H1 (cell line): Measurements from ENCODE around the gene CTNND2. TPM values are rescaled to one million over a fixed set of nuclear protein-coding genes. Genes with fewer than 3 reads are reported as not detected.

ENCODE experiments used
- CTCF ChIA-PET: fragments of 300-600 bp; sonication (Branson Sonifier 250); formaldehyde crosslinking; loops from one replicate; lab custom pipeline; 2021; ENCODE audit not compliant: partially characterized antibody; lab: Charles Lee
- POLR2A ChIA-PET: fragments of 300-600 bp; sonication (Branson Sonifier 250); formaldehyde crosslinking; loops from one replicate; lab custom pipeline; 2021; ENCODE audit warnings: inconsistent platforms; ENCODE audit not compliant: partially characterized antibody; lab: Charles Lee
- DNase-seq, 2 experiments: peaks; one replicate each; pipeline versions ENCODE4 v3.0.0 to v3.0.0-alpha.2; 2010 to 2022; ENCODE audit warnings: low spot score in 2 of 2, low read depth in 1 of 2, mixed read lengths in 1 of 2
- FAIRE-seq: peaks from 2 replicates; lab custom pipeline; 2011; peaks lifted over from hg19 to GRCh38; lab: Jason Lieb, UNC
- H2AFZ ChIP-seq: 2 replicates; pipeline ENCODE4 v1.8.1; 2012; ENCODE audit warnings: low read length, inconsistent platforms
- H2AK5ac ChIP-seq: 2 replicates; pipeline ENCODE4 v1.6.1; 2013; ENCODE audit warnings: low read depth, low read length
- H2BK120ac ChIP-seq: replicated peaks from 2 replicates; pipeline ENCODE3; 2013; ENCODE audit warnings: low read depth, low read length, inconsistent platforms
- H2BK12ac ChIP-seq: 2 replicates; pipeline ENCODE4 v1.6.1; 2013; ENCODE audit warnings: low read depth, low read length
- H2BK15ac ChIP-seq: 2 replicates; pipeline ENCODE4 v1.6.1; 2013; ENCODE audit warnings: low read length
- H2BK20ac ChIP-seq: 2 replicates; pipeline ENCODE4 v1.6.1; 2013; ENCODE audit warnings: low read length
- H2BK5ac ChIP-seq: 2 replicates; pipeline ENCODE4 v1.6.1; 2013; ENCODE audit warnings: low read depth, low read length
- H3K14ac ChIP-seq: 2 replicates; pipeline ENCODE4 v1.6.1; 2013; ENCODE audit warnings: inconsistent platforms; ENCODE audit not compliant: insufficient read length
- H3K18ac ChIP-seq: 2 replicates; pipeline ENCODE4 v1.6.1; 2013; ENCODE audit warnings: low read length; ENCODE audit errors: extremely low read depth
- H3K23ac ChIP-seq: 2 replicates; pipeline ENCODE4 v1.6.1; 2013; ENCODE audit warnings: inconsistent platforms; ENCODE audit not compliant: insufficient read length
- H3K23me2 ChIP-seq: 2 replicates; pipeline ENCODE4 v1.6.1; 2013; ENCODE audit warnings: low read depth, low read length
- H3K27ac ChIP-seq: 2 replicates; pipeline ENCODE4 v1.6.1; 2011; ENCODE audit warnings: low read depth, low read length, inconsistent platforms
- H3K27me3 ChIP-seq, 4 experiments: replicated peaks in 1 of 4; 1 replicate in 1 of 4; 2 replicates in 3 of 4; pipeline versions ENCODE4 v1.6.1 to v1.8.1; 2011 to 2013; ENCODE audit warnings: low read length in 3 of 4, mild to moderate bottlenecking in 3 of 4, inconsistent platforms in 2 of 4, mixed read lengths in 2 of 4, moderate library complexity in 1 of 4; ENCODE audit not compliant: control insufficient read depth in 3 of 4, insufficient read depth in 3 of 4; ENCODE audit errors: extremely low read depth in 1 of 4
- H3K36me3 ChIP-seq, 4 experiments: 2 replicates each; pipeline versions ENCODE4 v1.6.1 to v1.8.1; 2011 to 2013; ENCODE audit warnings: mild to moderate bottlenecking in 4 of 4, low read length in 3 of 4, moderate library complexity in 2 of 4, control low read depth in 1 of 4, inconsistent platforms in 1 of 4; ENCODE audit not compliant: insufficient read depth in 4 of 4, control insufficient read depth in 2 of 4
- H3K4ac ChIP-seq: replicated peaks from 2 replicates; pipeline ENCODE3; 2013; ENCODE audit warnings: low read length, low read depth, mixed read lengths, inconsistent platforms; ENCODE audit not compliant: insufficient read length
- H3K4me1 ChIP-seq, 4 experiments: replicated peaks in 1 of 4; 1 replicate in 1 of 4; 2 replicates in 3 of 4; pipeline versions ENCODE4 v1.6.1 to v1.8.1; 2011 to 2013; ENCODE audit warnings: low read length in 3 of 4, inconsistent platforms in 2 of 4, mixed read lengths in 1 of 4; ENCODE audit not compliant: insufficient read depth in 4 of 4, control insufficient read depth in 3 of 4
- H3K4me2 ChIP-seq, 2 experiments: 2 replicates each; pipeline versions ENCODE4 v1.6.1 to v1.8.1; 2011 to 2013; ENCODE audit warnings: low read depth in 2 of 2, low read length in 2 of 2, control low read depth in 1 of 2, inconsistent platforms in 1 of 2, mild to moderate bottlenecking in 1 of 2; ENCODE audit not compliant: insufficient read depth in 1 of 2
- H3K4me3 ChIP-seq, 4 experiments: fragments of 200-600, 300-600 bp in 1 of 4; sonication (generic), shearing (Covaris generic), sonication (Bioruptor Twin) in 1 of 4; 2 replicates each; pipeline versions ENCODE4 v1.5.1 to v1.8.1; 2011 to 2016; ENCODE audit warnings: low read length in 4 of 4, low read depth in 3 of 4, control low read depth in 2 of 4, inconsistent platforms in 2 of 4, mild to moderate bottlenecking in 2 of 4, mixed read lengths in 1 of 4, moderate library complexity in 1 of 4; ENCODE audit not compliant: insufficient read depth in 2 of 4; ENCODE audit errors: extremely low read depth in 1 of 4
- H3K56ac ChIP-seq: replicated peaks from 2 replicates; pipeline ENCODE3; 2013; ENCODE audit warnings: low read depth, mild to moderate bottlenecking, mixed read lengths, low read length, inconsistent platforms; ENCODE audit not compliant: insufficient read length
- H3K79me1 ChIP-seq: 2 replicates; pipeline ENCODE4 v1.6.1; 2013; ENCODE audit warnings: low read depth, low read length, control low read depth
- H3K79me2 ChIP-seq, 2 experiments: 2 replicates each; pipeline versions ENCODE4 v1.6.1 to v1.8.1; 2012 to 2013; ENCODE audit warnings: low read length in 2 of 2, mild to moderate bottlenecking in 2 of 2, inconsistent platforms in 1 of 2; ENCODE audit not compliant: insufficient read depth in 2 of 2, control insufficient read depth in 1 of 2
- H3K9ac ChIP-seq, 4 experiments: replicated peaks in 1 of 4; 1 replicate in 1 of 4; 2 replicates in 3 of 4; pipeline versions ENCODE4 v1.6.1 to v1.8.1; 2011 to 2013; ENCODE audit warnings: low read depth in 3 of 4, low read length in 3 of 4, control low read depth in 2 of 4, mild to moderate bottlenecking in 2 of 4, moderate library complexity in 2 of 4, inconsistent platforms in 1 of 4; ENCODE audit errors: extremely low read depth in 1 of 4
- H3K9me3 ChIP-seq, 2 experiments: 2 replicates each; pipeline versions ENCODE4 v1.6.1 to v1.8.1; 2012 to 2013; ENCODE audit warnings: mild to moderate bottlenecking in 2 of 2, moderate library complexity in 2 of 2, control low read depth in 1 of 2, inconsistent platforms in 1 of 2, low read depth in 1 of 2, low read length in 1 of 2, mixed read lengths in 1 of 2; ENCODE audit not compliant: insufficient read depth in 2 of 2
- H4K20me1 ChIP-seq, 2 experiments: replicated peaks in 1 of 2; 2 replicates each; pipeline versions ENCODE3 to v1.8.1; 2011 to 2013; ENCODE audit warnings: inconsistent platforms in 2 of 2, low read length in 2 of 2, mild to moderate bottlenecking in 1 of 2; ENCODE audit not compliant: insufficient read depth in 2 of 2, control insufficient read depth in 1 of 2
- H4K5ac ChIP-seq: 2 replicates; pipeline ENCODE4 v1.6.1; 2013; ENCODE audit warnings: low read length, low read depth, mixed read lengths, inconsistent platforms; ENCODE audit not compliant: insufficient read length
- H4K8ac ChIP-seq: 2 replicates; pipeline ENCODE4 v1.8.0; 2013; ENCODE audit warnings: mild to moderate bottlenecking, moderate library complexity, low read length, inconsistent platforms; ENCODE audit not compliant: insufficient read depth; ENCODE audit errors: extremely low read depth
- H4K91ac ChIP-seq: replicated peaks from 2 replicates; pipeline ENCODE3; 2013; ENCODE audit warnings: low read length, mixed read lengths, inconsistent platforms; ENCODE audit not compliant: insufficient read length
- GTF2F1 ChIP-seq: IDR thresholded peaks from 2 replicates; pipeline ENCODE4 v1.6.1; 2012; ENCODE audit warnings: low read depth, low read length, improper control_type of control experiment, borderline replicate concordance
- YY1 ChIP-seq: IDR thresholded peaks from 2 replicates; pipeline ENCODE4 v1.6.1; 2011; ENCODE audit warnings: low read depth, mild to moderate bottlenecking, low read length
- WGBS, 2 experiments: shearing (Covaris generic) in 1 of 2; methylation state at CpG; one replicate each; pipeline versions ENCODE4 v1.1.6 to v1.1.7; 2013 to 2015; ENCODE audit warnings: low lambda C conversion rate in 2 of 2, mixed read lengths in 2 of 2, inconsistent platforms in 1 of 2, low coverage in 1 of 2, missing lambda C conversion rate in 1 of 2; ENCODE audit not compliant: insufficient replicate concordance in 2 of 2, insufficient coverage in 1 of 2, insufficient read length in 1 of 2; ENCODE audit errors: extremely low coverage in 1 of 2, missing lambda C conversion rate in 1 of 2; 5-methylcytosine and 5-hydroxymethylcytosine counted together
- polyA plus RNA-seq, 7 experiments: library from polyadenylated mRNA; depleted of rRNA in 3 of 7; stranded (reverse) in 5 of 7; unstranded in 2 of 7; fragments of >200 nt in 5 of 7; fragments of 200-250 nt in 2 of 7; gene quantifications; 1 replicate in 5 of 7; 2 replicates in 1 of 7; 4 replicates in 1 of 7; pipeline versions ENCODE4 v1.2.1 to v1.2.3, GENCODE V29; 2011 to 2013; ENCODE audit warnings: missing spikeins in 2 of 7, mixed read lengths in 2 of 7
- total RNA-seq: library from RNA; stranded (reverse); fragmentation: NEBNext Ultra II Directional; extraction: Animal tissue kit (Norgen Biotek cat#: 25700); gene quantifications from 2 replicates; pipeline ENCODE4 v1.2.1, GENCODE V29; 2021

The CTNND2 gene
- total and polyA plus RNA-seq, 2 of the 8 experiments (the other 6 are each of a cell fraction or from before 2014, with no cell fraction given): 7.4 to 14.2 TPM

GRCh38 chr5:11510889-11511288 lies 393.4 kb downstream of the CTNND2 start:
- Histone ChIP-seq H3K4me1 (peaks cover 0 to 3% (median 1%) of the 10 kb centered on the region in 4 experiments; a peak in 1 of 7 replicates), H3K36me3 (no peaks in the 10 kb centered on the region), H3K4me3 (no peak overlapping the region), H3K79me2 (no peaks in the 10 kb centered on the region), H3K23me2 (no peaks in the 10 kb centered on the region), H3K79me1 (no peaks in the 10 kb centered on the region), H4K20me1 (no peaks in the 10 kb centered on the region), H2AFZ (no peak overlapping the region), H2BK15ac (no peak overlapping the region), H3K9me3 (no peaks in the 10 kb centered on the region), H2BK20ac (no peak overlapping the region), H2BK5ac (no peak overlapping the region), H3K4ac (no peak overlapping the region), H3K27ac (no peak overlapping the region), H2AK5ac (no peak overlapping the region), H4K91ac (no peak overlapping the region), H3K27me3 (no peaks in the 10 kb centered on the region), H3K56ac (no peak overlapping the region), H3K4me2 (no peak overlapping the region), H3K18ac (no peak overlapping the region), H2BK120ac (no peak overlapping the region), H3K23ac (no peak overlapping the region), H4K8ac (no peak overlapping the region), H3K14ac (no peak overlapping the region), H4K5ac (no peak overlapping the region), H2BK12ac (no peak overlapping the region), H3K9ac (no peak overlapping the region)
- ChIA-PET POLR2A (no interaction called here), CTCF (interaction anchor here (1.0 kb wide), 1 partner anchor 14 kb away, joined by 3 read pairs; no protein-coding TSS in a partner anchor)
- DNase-seq: no peak
- FAIRE-seq: no peak
- WGBS, 2 experiments: 95% methylated on average over 1 of the region's 1 CpG; no CpG with 5 or more reads in 1 of the 2 experiments
- TF ChIP-seq YY1 (no peak), GTF2F1 (no peak)
